Loucy (cell line): ENCODE results near the gene DRAM1.

ENCODE experiments used
- CTCF ChIP-seq: fragments of 200-600 bp; sonication (generic); conservative IDR thresholded peaks from 2 replicates; pipeline ENCODE4 v1.5.1; 2014; ENCODE audit warnings: mild to moderate bottlenecking, antibody characterized with exemption, low read length
- EZH2phosphoT487 ChIP-seq: fragments of 200-600 bp; IDR thresholded peaks from 2 replicates; pipeline ENCODE4 v1.6.1; 2018; ENCODE audit warnings: antibody characterized with exemption, mild to moderate bottlenecking, moderate library complexity, borderline replicate concordance

- TF ChIP-seq CTCF: no peak
- no peak for TF ChIP-seq EZH2phosphoT487
These were observed 22.0 kb upstream of the DRAM1 start for GRCh38 chr12:101855364-101855884.
